GM10266 (cell line): ENCODE data around the gene RSPH9.

ENCODE experiments used
- DNase-seq: peaks from one replicate; pipeline ENCODE4 v3.0.0; 2012; ENCODE audit errors: extremely low spot score
- TF ChIP-seq, protein P1 (sequence below): IDR thresholded peaks from 2 replicates; pipeline ENCODE4 v1.5.1; 2012; ENCODE audit warnings: mild to moderate bottlenecking, low read depth; ENCODE audit not compliant: control insufficient read depth, insufficient read depth; ENCODE audit errors: missing control alignments

The RSPH9 gene

DNA sequence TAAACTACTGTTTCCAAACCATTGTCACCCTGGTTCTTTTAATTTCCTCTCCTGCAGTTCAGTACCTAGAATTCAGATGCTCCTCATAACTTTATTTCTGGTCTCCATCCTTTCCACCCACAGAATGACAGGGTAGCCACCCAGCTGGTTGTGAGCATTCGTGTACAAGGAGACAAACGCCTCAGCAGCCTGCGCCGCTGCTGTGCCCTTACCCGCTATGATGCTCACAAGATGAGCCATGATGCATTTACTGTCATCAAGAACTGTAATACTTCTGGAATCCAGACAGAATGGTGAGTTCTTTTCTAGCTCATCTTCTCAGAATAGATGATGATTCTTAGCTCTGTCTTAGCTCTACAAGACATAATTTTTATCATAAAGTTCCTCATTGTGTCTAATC, 34.4 kb upstream of the RSPH9 start:
- TF ChIP-seq, protein P1, sequence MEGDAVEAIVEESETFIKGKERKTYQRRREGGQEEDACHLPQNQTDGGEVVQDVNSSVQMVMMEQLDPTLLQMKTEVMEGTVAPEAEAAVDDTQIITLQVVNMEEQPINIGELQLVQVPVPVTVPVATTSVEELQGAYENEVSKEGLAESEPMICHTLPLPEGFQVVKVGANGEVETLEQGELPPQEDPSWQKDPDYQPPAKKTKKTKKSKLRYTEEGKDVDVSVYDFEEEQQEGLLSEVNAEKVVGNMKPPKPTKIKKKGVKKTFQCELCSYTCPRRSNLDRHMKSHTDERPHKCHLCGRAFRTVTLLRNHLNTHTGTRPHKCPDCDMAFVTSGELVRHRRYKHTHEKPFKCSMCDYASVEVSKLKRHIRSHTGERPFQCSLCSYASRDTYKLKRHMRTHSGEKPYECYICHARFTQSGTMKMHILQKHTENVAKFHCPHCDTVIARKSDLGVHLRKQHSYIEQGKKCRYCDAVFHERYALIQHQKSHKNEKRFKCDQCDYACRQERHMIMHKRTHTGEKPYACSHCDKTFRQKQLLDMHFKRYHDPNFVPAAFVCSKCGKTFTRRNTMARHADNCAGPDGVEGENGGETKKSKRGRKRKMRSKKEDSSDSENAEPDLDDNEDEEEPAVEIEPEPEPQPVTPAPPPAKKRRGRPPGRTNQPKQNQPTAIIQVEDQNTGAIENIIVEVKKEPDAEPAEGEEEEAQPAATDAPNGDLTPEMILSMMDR, result no peak
- DNase-seq, result no peak

DNA sequence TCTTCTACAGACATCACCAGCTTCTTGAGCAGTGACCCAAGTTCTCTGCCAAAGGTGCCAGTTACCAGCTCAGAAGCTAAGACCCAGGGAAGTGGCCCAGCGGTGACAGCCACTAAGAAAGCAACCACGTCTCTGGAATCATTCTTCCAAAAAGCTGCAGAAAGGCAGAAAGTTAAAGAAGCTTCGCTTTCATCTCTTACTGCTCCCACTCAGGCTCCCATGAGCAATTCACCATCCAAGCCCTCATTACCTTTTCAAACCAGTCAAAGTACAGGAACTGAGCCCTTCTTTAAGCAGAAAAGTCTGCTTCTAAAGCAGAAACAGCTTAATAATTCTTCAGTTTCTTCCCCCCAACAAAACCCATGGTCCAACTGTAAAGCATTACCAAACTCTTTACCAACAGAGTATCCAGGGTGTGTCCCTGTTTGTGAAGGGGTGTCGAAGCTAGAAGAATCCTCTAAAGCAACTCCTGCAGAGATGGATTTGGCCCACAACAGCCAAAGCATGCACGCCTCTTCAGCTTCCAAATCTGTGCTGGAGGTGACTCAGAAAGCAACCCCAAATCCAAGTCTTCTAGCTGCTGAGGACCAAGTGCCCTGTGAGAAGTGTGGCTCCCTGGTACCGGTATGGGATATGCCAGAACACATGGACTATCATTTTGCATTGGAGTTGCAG, 31.0 kb upstream of the RSPH9 start:
- TF ChIP-seq, protein P1, result no peak
- no peak for DNase-seq

DNA sequence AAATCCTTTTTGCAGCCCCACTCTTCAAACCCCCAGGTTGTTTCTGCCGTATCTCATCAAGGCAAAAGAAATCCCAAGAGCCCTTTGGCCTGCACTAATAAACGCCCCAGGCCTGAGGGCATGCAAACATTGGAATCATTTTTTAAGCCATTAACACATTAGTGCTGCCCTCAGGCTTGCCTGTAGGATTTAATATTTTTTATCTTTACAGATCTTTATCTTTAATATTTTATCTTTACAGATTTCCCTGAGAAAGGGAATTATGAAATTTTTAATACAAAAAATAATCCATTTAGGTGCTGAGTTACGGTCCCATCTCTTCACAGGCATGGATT, 30.5 kb upstream of the RSPH9 start:
- no peak for DNase-seq
- TF ChIP-seq, protein P1, result no peak

DNA sequence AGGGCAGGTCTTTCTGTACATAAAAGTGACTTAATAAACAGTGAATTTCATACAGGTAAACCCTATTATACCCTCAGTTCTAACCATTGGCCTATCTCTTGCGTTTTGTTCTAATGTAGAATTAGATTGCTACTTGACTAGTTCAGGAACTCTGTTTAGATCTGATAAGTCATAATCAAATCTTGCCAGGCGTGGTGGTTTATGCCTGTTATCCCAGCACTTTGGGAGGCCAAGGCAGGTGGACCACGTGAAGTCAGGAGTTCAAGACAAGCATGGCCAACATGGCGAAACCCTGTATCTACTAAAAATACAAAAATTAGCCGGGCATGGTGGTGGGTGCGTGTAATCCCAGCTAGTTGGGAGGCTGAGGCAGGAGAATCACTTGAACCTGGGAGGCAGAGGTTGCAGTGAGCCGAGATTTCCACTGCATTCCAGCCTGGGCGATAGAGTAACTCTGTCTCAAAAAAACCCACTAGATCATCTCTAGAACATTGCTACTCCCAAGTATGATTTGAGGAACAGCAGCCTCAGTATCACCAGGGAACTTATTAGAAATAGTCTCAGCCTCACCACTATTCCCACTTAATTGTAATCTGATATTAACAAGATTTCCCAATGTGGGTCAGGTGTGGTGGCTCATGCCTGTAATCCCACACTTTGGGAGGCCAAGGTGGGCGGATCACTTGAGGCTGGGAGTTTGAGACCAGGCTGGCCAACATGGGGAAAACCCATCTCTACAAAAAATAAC, 27.9 kb upstream of the RSPH9 start:
- TF ChIP-seq, protein P1, result no peak
- no peak for DNase-seq

DNA sequence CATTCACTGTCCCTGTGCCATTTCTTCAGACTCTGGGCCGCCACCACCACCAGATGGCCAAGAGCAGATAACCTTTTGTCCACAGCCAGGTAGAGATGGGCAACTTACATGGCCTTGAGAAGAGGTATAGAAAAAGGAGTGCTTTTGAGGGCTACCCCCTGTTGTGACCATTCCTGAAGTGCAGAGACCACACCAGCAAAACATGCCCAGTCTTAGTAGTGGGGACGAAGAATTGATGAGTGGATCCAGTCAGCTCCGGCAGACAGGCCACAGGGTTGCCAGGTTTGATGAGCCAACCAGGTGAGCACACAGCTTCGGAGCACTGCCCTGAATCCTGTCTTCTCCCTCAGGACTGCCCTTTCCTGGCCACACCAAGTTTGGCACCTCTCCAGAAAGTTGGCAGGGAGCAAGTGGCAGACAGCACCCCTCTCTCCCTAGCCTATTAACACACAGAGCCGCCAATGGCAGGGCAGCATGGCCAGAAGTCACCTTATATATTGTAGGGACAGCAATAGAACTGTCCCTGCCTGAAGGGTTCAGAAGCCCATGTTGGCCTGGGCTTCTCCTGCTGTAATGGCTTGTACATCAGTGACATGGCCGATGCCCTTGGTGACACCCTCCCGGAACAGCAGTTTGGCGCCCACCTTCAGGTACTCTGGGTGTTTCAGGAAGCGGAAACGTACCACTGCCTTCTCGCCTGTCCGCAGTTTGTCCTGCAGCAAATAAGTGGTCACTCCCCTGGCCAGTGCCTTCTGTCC, 23.6 kb upstream of the RSPH9 start:
- TF ChIP-seq, protein P1, result no peak
- DNase-seq, result no peak

DNA sequence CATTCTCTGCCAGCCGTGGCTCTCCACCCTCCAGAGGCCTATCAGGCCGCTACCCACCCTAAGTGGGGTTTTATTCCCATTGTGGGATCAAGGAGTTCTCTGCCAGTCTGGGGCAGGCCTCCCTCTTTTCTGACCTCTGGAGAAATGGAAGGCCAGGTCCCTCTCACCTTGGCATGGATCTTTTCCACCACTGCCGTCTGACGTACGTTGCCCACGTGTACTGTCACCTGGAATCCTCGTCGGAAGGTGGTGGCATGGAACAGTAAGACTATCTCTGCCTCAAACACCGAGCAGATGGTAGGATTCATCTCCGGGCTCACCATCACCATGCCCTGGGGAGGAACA, 23.0 kb upstream of the RSPH9 start:
- DNase-seq, result no peak
- TF ChIP-seq, protein P1, result no peak

DNA sequence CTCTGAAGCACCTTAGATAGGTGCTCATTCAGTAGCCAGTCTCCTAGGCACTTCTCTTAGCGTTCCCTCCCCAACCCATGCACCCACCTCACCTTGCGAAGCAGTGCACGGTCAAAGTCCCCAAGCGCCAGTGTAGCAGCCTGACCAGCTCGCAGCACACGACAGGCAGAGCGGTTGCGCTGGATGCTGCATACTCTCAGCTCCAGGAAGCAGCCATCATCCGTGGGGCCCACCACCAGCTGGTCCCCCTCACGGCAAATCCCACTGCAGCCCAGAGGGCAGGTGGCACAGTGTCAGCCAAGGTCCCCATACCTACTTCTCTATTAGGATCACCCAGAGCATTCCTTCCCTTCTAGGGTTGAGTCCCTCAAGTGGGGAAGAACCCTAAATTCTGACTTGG, 22.3 kb upstream of the RSPH9 start:
- DNase-seq, result no peak

More for the DNA sequence above, 22.3 kb upstream of the RSPH9 start:
- TF ChIP-seq, protein P1, result no peak
